NCI-H2171 treated with DMSO at 0.1 percent for 48 hours (cell line): ENCODE results near the gene CHCHD3.
"Not testable (repeated sequence)": the region's sequence is repeated elsewhere in the genome, so short reads cannot be mapped to it uniquely, and the experiment has no call there.

ENCODE experiments used
- DNase-seq: peaks from one replicate; lab custom pipeline; 2025; lab: John Stamatoyannopoulos, UW

The CHCHD3 gene

GRCh38 chr7:133003052-133003910 lies 78.6 kb downstream of the CHCHD3 start:
- DNase-seq: no peak

- DNase-seq: no peak
Observed at GRCh38 chr7:133001727-133002126, 80.2 kb downstream of the CHCHD3 start.

- DNase-seq: no peak
Observed at GRCh38 chr7:132999845-133000244, 82.0 kb downstream of the CHCHD3 start.

GRCh38 chr7:132998763-132999162 lies 83.1 kb downstream of the CHCHD3 start:
- DNase-seq: no peak

GRCh38 chr7:132997505-132997904 lies 84.4 kb downstream of the CHCHD3 start:
- DNase-seq: no peak

- DNase-seq: no peak
Observed at GRCh38 chr7:132996581-132997242, 85.2 kb downstream of the CHCHD3 start.

- no peak for DNase-seq
Observed at GRCh38 chr7:132993377-132994013, 88.4 kb downstream of the CHCHD3 start.

- no peak for DNase-seq
Observed at GRCh38 chr7:132991615-132992587, 90.0 kb downstream of the CHCHD3 start.

- no peak for DNase-seq
Observed at GRCh38 chr7:132988117-132988516, 93.8 kb downstream of the CHCHD3 start.

GRCh38 chr7:132980402-132980801 lies 101.5 kb downstream of the CHCHD3 start:
- no peak for DNase-seq

GRCh38 chr7:132979524-132979923 lies 102.4 kb downstream of the CHCHD3 start:
- no peak for DNase-seq

GRCh38 chr7:132977234-132977633 lies 104.7 kb downstream of the CHCHD3 start:
- peak; percentile 36 for DNase-seq

GRCh38 chr7:132972745-132973144 lies 109.1 kb downstream of the CHCHD3 start:
- DNase-seq: no peak

- no peak for DNase-seq
Observed at GRCh38 chr7:132970257-132970656, 111.6 kb downstream of the CHCHD3 start.

GRCh38 chr7:132969520-132969919 lies 112.4 kb downstream of the CHCHD3 start:
- DNase-seq: no peak

GRCh38 chr7:132967470-132967848 lies 114.4 kb downstream of the CHCHD3 start:
- DNase-seq: not testable (repeated sequence)

- no peak for DNase-seq
Observed at GRCh38 chr7:132966754-132967469, 115.0 kb downstream of the CHCHD3 start.

GRCh38 chr7:132965951-132966350 lies 115.9 kb downstream of the CHCHD3 start:
- DNase-seq: no peak

GRCh38 chr7:132964876-132965275 lies 117.0 kb downstream of the CHCHD3 start:
- no peak for DNase-seq

GRCh38 chr7:132959891-132960290 lies 122.0 kb downstream of the CHCHD3 start:
- DNase-seq: no peak

- no peak for DNase-seq
Observed at GRCh38 chr7:132956556-132956955, 125.3 kb downstream of the CHCHD3 start.
